Measurements from ENCODE around the gene PARD3. TPM values are rescaled to one million over a fixed set of nuclear protein-coding genes. Genes with fewer than 3 reads are reported as not detected.
A peak's percentile ranks its signal among the peaks of the same experiment; 100 is the strongest.

The PARD3 gene
- total and polyA plus RNA-seq, 10 of the 15 experiments (the other 5 are each of a cell fraction or from before 2014, with no cell fraction given), result 2.6 to 43.1 (median 13.9) TPM

DNA sequence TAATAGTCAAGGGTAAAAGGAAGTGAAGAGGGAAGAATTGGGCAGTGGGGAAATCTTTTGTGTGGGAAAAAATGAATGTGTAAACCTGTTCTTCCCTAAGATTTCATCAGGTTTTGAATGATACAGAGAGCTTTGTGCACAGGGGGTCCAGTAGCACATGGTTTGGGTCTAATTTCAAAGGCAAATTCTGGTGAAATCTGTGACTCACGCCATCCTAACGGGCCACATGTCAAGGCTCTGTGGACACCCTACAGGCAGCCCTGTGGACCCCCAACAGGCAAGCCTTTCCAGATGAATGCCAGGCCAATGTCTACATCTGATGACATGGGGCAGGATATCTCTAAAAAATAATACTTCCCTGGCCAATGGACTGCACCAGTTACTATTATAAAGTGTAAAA is 309.8 kb downstream of the PARD3 start:
- intact Hi-C loops (cut with micrococcal nuclease; ENCODE audit: unreplicated experiment) (no loop called here), in situ Hi-C loops (cut with MboI) (no loop called here)
- ChIA-PET SMC1A (ENCODE audit: uncharacterized antibody, unreplicated experiment) (interaction anchor here (0.6 to 1.6 kb wide), 4 partner anchors 9 to 133 kb away, joined by 3 to 4 read pairs (median 4); no protein-coding TSS in a partner anchor), POLR2A (no interaction called here), CTCF (no interaction called here), RAD21 (ENCODE audit: unreplicated experiment) (no interaction called here)
- Histone ChIP-seq H3K9ac (ENCODE audit: control insufficient read depth, insufficient read depth, low read length) (no peak overlapping the region), H3K36me3 (ENCODE audit: control insufficient read depth in 2 of 2, insufficient read depth in 2 of 2, low read length in 1 of 2) (no peaks in the 10 kb centered on the region), H3K4me2 (ENCODE audit: control insufficient read depth, insufficient read depth) (no peak overlapping the region), H3K27ac (ENCODE audit: control insufficient read depth, insufficient read depth) (no peak overlapping the region), H3K4me3 (no peak overlapping the region), H3K9me3 (replicated peaks; ENCODE audit: control insufficient read depth, insufficient read depth, low read length) (no peaks in the 10 kb centered on the region), H3K27me3 (replicated peaks in 1 of 2; ENCODE audit: control insufficient read depth in 2 of 2, insufficient read depth in 2 of 2, low read length in 1 of 2) (no peaks in the 10 kb centered on the region), H4K20me1 (ENCODE audit: control insufficient read depth, insufficient read depth) (no peaks in the 10 kb centered on the region), H2AFZ (ENCODE audit: control insufficient read depth, low read depth, low read length) (no peak overlapping the region), H3K4me1 (ENCODE audit: control insufficient read depth, insufficient read depth, low read length) (no peaks in the 10 kb centered on the region), H3K79me2 (ENCODE audit: control insufficient read depth, insufficient read depth, low read length) (no peaks in the 10 kb centered on the region)
- FAIRE-seq (no peak), ATAC-seq (0 out of 3 replicates have a peak, but pooled peaks have one; percentile 14), DNase-seq (ENCODE audit: low read depth, low spot score) (no peak)
- no TSS peak for BruUV-seq (replicated peaks)
- TF ChIP-seq MEF2B (IDR thresholded peaks at IDR 0.05; ENCODE audit: partially characterized antibody, poor library complexity, severe bottlenecking) (no peak), KAT2A (conservative IDR thresholded peaks at IDR 0.05; ENCODE audit: control insufficient read depth, low read depth, low read length) (no peak), TCF12 (IDR thresholded peaks at IDR 0.05; ENCODE audit: low read depth, low read length) (no peak)
- 35% methylated on average over 2 of the region's 2 CpGs for WGBS (ENCODE audit: insufficient coverage, insufficient replicate concordance, low lambda C conversion rate, missing lambda C conversion rate)

DNA sequence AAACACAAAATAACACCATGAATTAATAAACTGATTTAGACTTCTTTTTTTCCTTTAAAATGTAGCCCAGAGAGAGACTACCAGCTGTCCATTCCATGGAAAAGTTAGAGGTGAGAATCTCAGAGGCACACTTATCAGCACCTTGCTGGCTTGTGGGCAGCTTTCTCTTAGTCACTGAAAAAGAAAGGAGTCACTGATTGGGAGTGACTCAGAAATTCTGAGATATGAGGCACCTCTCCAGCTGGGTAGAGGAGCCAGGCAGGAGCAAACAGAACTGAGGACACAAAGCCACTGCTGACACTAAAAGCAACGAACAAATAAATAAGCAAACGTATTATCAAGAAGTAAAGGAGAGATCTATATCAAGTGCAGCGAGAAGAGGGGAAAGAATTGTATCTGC is 310.6 kb downstream of the PARD3 start:
- POLR2A ChIA-PET, result interaction anchor here (0.5 to 1.3 kb wide), 3 partner anchors 10 to 1086 kb away, joined by 3 read pairs; no protein-coding TSS in a partner anchor
- WGBS (ENCODE audit: insufficient coverage, insufficient replicate concordance, low lambda C conversion rate, missing lambda C conversion rate), result 11% methylated on average over 3 of the region's 3 CpGs
- no peak for TF ChIP-seq ETV6 (conservative IDR thresholded peaks at IDR 0.05 in 1 of 2, IDR thresholded peaks at IDR 0.05 in 1 of 2; ENCODE audit: borderline replicate concordance in 1 of 2, low read depth in 1 of 2)
- TF ChIP-seq TBL1XR1 (IDR thresholded peaks at IDR 0.05; ENCODE audit: low read depth, low read length), result no peak
- TF ChIP-seq MXI1 (IDR thresholded peaks at IDR 0.05; ENCODE audit: low read depth, low read length), result no peak
- TF ChIP-seq, protein P1, sequence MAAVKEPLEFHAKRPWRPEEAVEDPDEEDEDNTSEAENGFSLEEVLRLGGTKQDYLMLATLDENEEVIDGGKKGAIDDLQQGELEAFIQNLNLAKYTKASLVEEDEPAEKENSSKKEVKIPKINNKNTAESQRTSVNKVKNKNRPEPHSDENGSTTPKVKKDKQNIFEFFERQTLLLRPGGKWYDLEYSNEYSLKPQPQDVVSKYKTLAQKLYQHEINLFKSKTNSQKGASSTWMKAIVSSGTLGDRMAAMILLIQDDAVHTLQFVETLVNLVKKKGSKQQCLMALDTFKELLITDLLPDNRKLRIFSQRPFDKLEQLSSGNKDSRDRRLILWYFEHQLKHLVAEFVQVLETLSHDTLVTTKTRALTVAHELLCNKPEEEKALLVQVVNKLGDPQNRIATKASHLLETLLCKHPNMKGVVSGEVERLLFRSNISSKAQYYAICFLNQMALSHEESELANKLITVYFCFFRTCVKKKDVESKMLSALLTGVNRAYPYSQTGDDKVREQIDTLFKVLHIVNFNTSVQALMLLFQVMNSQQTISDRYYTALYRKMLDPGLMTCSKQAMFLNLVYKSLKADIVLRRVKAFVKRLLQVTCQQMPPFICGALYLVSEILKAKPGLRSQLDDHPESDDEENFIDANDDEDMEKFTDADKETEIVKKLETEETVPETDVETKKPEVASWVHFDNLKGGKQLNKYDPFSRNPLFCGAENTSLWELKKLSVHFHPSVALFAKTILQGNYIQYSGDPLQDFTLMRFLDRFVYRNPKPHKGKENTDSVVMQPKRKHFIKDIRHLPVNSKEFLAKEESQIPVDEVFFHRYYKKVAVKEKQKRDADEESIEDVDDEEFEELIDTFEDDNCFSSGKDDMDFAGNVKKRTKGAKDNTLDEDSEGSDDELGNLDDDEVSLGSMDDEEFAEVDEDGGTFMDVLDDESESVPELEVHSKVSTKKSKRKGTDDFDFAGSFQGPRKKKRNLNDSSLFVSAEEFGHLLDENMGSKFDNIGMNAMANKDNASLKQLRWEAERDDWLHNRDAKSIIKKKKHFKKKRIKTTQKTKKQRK (IDR thresholded peaks at IDR 0.05; ENCODE audit: low read depth, low read length), result no peak
- TF ChIP-seq SMAD5 (IDR thresholded peaks at IDR 0.05; ENCODE audit: low read depth), result no peak
- TF ChIP-seq TCF7 (IDR thresholded peaks at IDR 0.05; ENCODE audit: borderline replicate concordance), result no peak
- no peak for TF ChIP-seq EP300 (IDR thresholded peaks at IDR 0.05; ENCODE audit: borderline replicate concordance in 1 of 2, control insufficient read depth in 1 of 2, low read depth in 2 of 2, low read length in 2 of 2)
- no peak for TF ChIP-seq SREBF2 (IDR thresholded peaks at IDR 0.05; ENCODE audit: low read length)

More for the DNA sequence above, 310.6 kb downstream of the PARD3 start:
- in situ Hi-C loops (cut with MboI) (no loop called here), intact Hi-C loops (cut with micrococcal nuclease; ENCODE audit: unreplicated experiment) (no loop called here)
- H3K4me2 ChIP-seq (ENCODE audit: control insufficient read depth, insufficient read depth), result no peak overlapping the region
- DNase-seq (ENCODE audit: low read depth, low spot score), result no peak
- BruUV-seq (replicated peaks), result no TSS peak
- no peaks in the 10 kb centered on the region for H3K27me3 ChIP-seq (replicated peaks in 1 of 2; ENCODE audit: control insufficient read depth in 2 of 2, insufficient read depth in 2 of 2, low read length in 1 of 2)
- no peaks in the 10 kb centered on the region for H3K79me2 ChIP-seq (ENCODE audit: control insufficient read depth, insufficient read depth, low read length)
- H3K9ac ChIP-seq (ENCODE audit: control insufficient read depth, insufficient read depth, low read length), result no peak overlapping the region
- no peaks in the 10 kb centered on the region for H3K9me3 ChIP-seq (replicated peaks; ENCODE audit: control insufficient read depth, insufficient read depth, low read length)
- H3K36me3 ChIP-seq (ENCODE audit: control insufficient read depth in 2 of 2, insufficient read depth in 2 of 2, low read length in 1 of 2), result no peaks in the 10 kb centered on the region
- ChIA-PET CTCF (interaction anchor here (0.7 to 2.5 kb wide), 4 partner anchors 24 to 226 kb away, joined by 3 to 6 read pairs (median 4); no protein-coding TSS in a partner anchor), RAD21 (ENCODE audit: unreplicated experiment) (no interaction called here), SMC1A (ENCODE audit: uncharacterized antibody, unreplicated experiment) (interaction anchor here (0.7 to 2.3 kb wide), 8 partner anchors 15 to 281 kb away, joined by 3 to 8 read pairs (median 4); no protein-coding TSS in a partner anchor)
- H2AFZ ChIP-seq (ENCODE audit: control insufficient read depth, low read depth, low read length), result no peak overlapping the region
- no peak overlapping the region for H3K27ac ChIP-seq (ENCODE audit: control insufficient read depth, insufficient read depth)
- H4K20me1 ChIP-seq (ENCODE audit: control insufficient read depth, insufficient read depth), result no peaks in the 10 kb centered on the region
- no peak overlapping the region for H3K4me3 ChIP-seq
- ATAC-seq, result peak; percentile 72
- FAIRE-seq, result no peak
- H3K4me1 ChIP-seq (ENCODE audit: control insufficient read depth, insufficient read depth, low read length), result no peaks in the 10 kb centered on the region

Data from GM12878 (cell line).